Neural cell (in vitro differentiated cells): ENCODE results near the gene PPIB. TPM values are rescaled to one million over a fixed set of nuclear protein-coding genes. Genes with fewer than 3 reads are reported as not detected.

ENCODE experiments used
- H2AFZ ChIP-seq: fragments of 200-600, 300-800 bp; sonication (generic), shearing (Covaris generic); 2 replicates; pipeline ENCODE4 v1.6.0; 2014; ENCODE audit warnings: low read depth, mild to moderate bottlenecking, antibody characterized with exemption, low read length, moderate library complexity
- H3F3A ChIP-seq: fragments of 200-600 bp; shearing (Covaris generic); 2 replicates; pipeline ENCODE4 v1.6.1; 2016; ENCODE audit warnings: mild to moderate bottlenecking, moderate library complexity, mixed read lengths, antibody characterized with exemption, low read length; ENCODE audit not compliant: insufficient read depth, poor library complexity, severe bottlenecking
- H3K27ac ChIP-seq: fragments of 200-600, 300-800 bp; sonication (generic), shearing (Covaris generic); 2 replicates; pipeline ENCODE4 v1.5.1; 2014; ENCODE audit warnings: mild to moderate bottlenecking, low read length, moderate library complexity
- H3K27me3 ChIP-seq: fragments of 300-800, 200-600 bp; sonication (generic), shearing (Covaris generic); 2 replicates; pipeline ENCODE4 v1.6.0; 2014; ENCODE audit warnings: mild to moderate bottlenecking, low read depth, low read length, moderate library complexity; ENCODE audit not compliant: insufficient read depth
- H3K36me3 ChIP-seq: fragments of 300-800, 200-600 bp; sonication (generic), shearing (Covaris generic); 2 replicates; pipeline ENCODE4 v1.5.1; 2014; ENCODE audit warnings: mild to moderate bottlenecking, antibody characterized with exemption, low read length, moderate library complexity; ENCODE audit not compliant: insufficient read depth
- H3K4me2 ChIP-seq: fragments of 300-800, 200-600 bp; sonication (generic), shearing (Covaris generic); 2 replicates; pipeline ENCODE4 v1.6.0; 2014; ENCODE audit warnings: mild to moderate bottlenecking, low read length
- H3K4me3 ChIP-seq: fragments of 300-800, 200-600 bp; sonication (generic), shearing (Covaris generic); 2 replicates; pipeline ENCODE4 v1.5.1; 2014; ENCODE audit warnings: mild to moderate bottlenecking, low read length, moderate library complexity
- H3K79me2 ChIP-seq: fragments of 200-600 bp; shearing (Covaris generic); replicated peaks from 2 replicates; pipeline ENCODE4 v1.6.0; 2014; ENCODE audit warnings: mild to moderate bottlenecking, low read length, moderate library complexity; ENCODE audit not compliant: insufficient read depth
- H3K9ac ChIP-seq: fragments of 300-800, 200-600 bp; sonication (generic), shearing (Covaris generic); 2 replicates; pipeline ENCODE4 v1.6.1; 2016; ENCODE audit warnings: mild to moderate bottlenecking, low read length, mixed read lengths
- H3K9me2 ChIP-seq: fragments of 200-600 bp; shearing (Covaris generic); 2 replicates; pipeline ENCODE4 v1.6.1; 2016; ENCODE audit warnings: mild to moderate bottlenecking, low read length, mixed read lengths; ENCODE audit not compliant: insufficient read depth
- H3K9me3 ChIP-seq: fragments of 200-600, 300-800 bp; sonication (generic), shearing (Covaris generic); 2 replicates; pipeline ENCODE4 v1.6.1; 2016; ENCODE audit warnings: mild to moderate bottlenecking, mixed run types, low read length, moderate library complexity, mixed read lengths
- H4K20me1 ChIP-seq: fragments of 200-600 bp; shearing (Covaris generic); 2 replicates; pipeline ENCODE4 v1.6.1; 2016; ENCODE audit warnings: mild to moderate bottlenecking, mixed run types; ENCODE audit not compliant: insufficient read depth
- EP300 ChIP-seq: fragments of 450-650 bp; conservative IDR thresholded peaks from 2 replicates; pipeline ENCODE4 v1.6.1; 2014; ENCODE audit warnings: antibody characterized with exemption, mild to moderate bottlenecking, moderate library complexity; ENCODE audit not compliant: poor library complexity, severe bottlenecking
- EZH2 ChIP-seq: fragments of 200-600, 300-800 bp; shearing (Covaris generic), sonication (generic); IDR thresholded peaks from 2 replicates; pipeline ENCODE4 v1.6.1; 2014; ENCODE audit warnings: antibody characterized with exemption, low read length, borderline replicate concordance, mild to moderate bottlenecking; ENCODE audit not compliant: insufficient read depth, poor library complexity, severe bottlenecking
- MXI1 ChIP-seq: fragments of 450-650 bp; conservative IDR thresholded peaks from 2 replicates; pipeline ENCODE4 v1.6.1; 2014; ENCODE audit warnings: antibody characterized with exemption, mild to moderate bottlenecking; ENCODE audit not compliant: poor library complexity, severe bottlenecking
- POLR2AphosphoS5 ChIP-seq: IDR thresholded peaks from 2 replicates; pipeline ENCODE4 v1.6.1; 2012
- RAD21 ChIP-seq: fragments of 450-650 bp; conservative IDR thresholded peaks from 2 replicates; pipeline ENCODE4 v1.6.1; 2014; ENCODE audit warnings: antibody characterized with exemption, mild to moderate bottlenecking, moderate library complexity
- SMC3 ChIP-seq: fragments of 450-650 bp; conservative IDR thresholded peaks from 2 replicates; pipeline ENCODE4 v1.6.1; 2014; ENCODE audit warnings: antibody characterized with exemption, mild to moderate bottlenecking, moderate library complexity; ENCODE audit not compliant: poor library complexity
- TAF1 ChIP-seq: IDR thresholded peaks from 2 replicates; pipeline ENCODE4 v1.6.1; 2012; ENCODE audit warnings: low read depth
- polyA plus RNA-seq: library from polyadenylated mRNA; depleted of rRNA; stranded (reverse); fragments of >200 nt; gene quantifications from 2 replicates; pipeline ENCODE4 v1.2.3, GENCODE V29; 2014
- TF ChIP-seq, protein P1 (sequence below): fragments of 450-650 bp; IDR thresholded peaks from 2 replicates; pipeline ENCODE4 v1.5.1; 2014; ENCODE audit warnings: antibody characterized with exemption, mild to moderate bottlenecking, moderate library complexity; ENCODE audit not compliant: poor library complexity, severe bottlenecking
- TF ChIP-seq, protein P2 (sequence below): IDR thresholded peaks from 2 replicates; pipeline ENCODE4 v1.6.1; 2012; ENCODE audit warnings: borderline replicate concordance

The PPIB gene
- polyA plus RNA-seq, 1 donor from 2014 or later = 206 TPM

DNA sequence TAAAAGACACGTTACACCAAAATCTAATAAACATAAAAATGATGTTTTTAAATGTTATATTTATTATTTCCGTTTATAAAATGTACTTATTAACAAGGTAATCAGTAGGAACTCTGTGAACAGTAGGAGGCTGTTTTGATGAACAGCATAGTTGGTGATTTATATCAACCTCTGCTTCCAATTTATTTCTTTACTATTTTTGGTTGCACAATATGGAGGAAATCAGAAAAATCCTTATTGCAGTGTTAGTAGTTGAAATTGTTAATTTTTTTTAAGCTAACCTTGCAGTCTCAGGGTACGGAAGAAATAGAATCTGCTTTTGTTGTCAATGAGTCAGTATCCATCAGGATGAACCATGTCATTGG lies 16.3 kb downstream of the PPIB start:
- Histone ChIP-seq H3K4me2 (no peak overlapping the region), H4K20me1 (no peaks in the 10 kb centered on the region), H3K4me3 (no peak overlapping the region), H3K27me3 (peaks cover 7% of the 10 kb centered on the region), H3K9me3 (no peaks in the 10 kb centered on the region), H2AFZ (no peak overlapping the region), H3K27ac (no peak overlapping the region), H3K36me3 (no peaks in the 10 kb centered on the region), H3K9ac (no peak overlapping the region), H3F3A (no peaks in the 10 kb centered on the region), H3K9me2 (no peaks in the 10 kb centered on the region), H3K79me2 (no peaks in the 10 kb centered on the region)
- no peak for TF ChIP-seq EZH2
- TF ChIP-seq MXI1 = no peak
- TF ChIP-seq POLR2AphosphoS5 = no peak
- no peak for TF ChIP-seq EP300
- TF ChIP-seq, protein P1, sequence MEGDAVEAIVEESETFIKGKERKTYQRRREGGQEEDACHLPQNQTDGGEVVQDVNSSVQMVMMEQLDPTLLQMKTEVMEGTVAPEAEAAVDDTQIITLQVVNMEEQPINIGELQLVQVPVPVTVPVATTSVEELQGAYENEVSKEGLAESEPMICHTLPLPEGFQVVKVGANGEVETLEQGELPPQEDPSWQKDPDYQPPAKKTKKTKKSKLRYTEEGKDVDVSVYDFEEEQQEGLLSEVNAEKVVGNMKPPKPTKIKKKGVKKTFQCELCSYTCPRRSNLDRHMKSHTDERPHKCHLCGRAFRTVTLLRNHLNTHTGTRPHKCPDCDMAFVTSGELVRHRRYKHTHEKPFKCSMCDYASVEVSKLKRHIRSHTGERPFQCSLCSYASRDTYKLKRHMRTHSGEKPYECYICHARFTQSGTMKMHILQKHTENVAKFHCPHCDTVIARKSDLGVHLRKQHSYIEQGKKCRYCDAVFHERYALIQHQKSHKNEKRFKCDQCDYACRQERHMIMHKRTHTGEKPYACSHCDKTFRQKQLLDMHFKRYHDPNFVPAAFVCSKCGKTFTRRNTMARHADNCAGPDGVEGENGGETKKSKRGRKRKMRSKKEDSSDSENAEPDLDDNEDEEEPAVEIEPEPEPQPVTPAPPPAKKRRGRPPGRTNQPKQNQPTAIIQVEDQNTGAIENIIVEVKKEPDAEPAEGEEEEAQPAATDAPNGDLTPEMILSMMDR = no peak
- TF ChIP-seq, protein P2, sequence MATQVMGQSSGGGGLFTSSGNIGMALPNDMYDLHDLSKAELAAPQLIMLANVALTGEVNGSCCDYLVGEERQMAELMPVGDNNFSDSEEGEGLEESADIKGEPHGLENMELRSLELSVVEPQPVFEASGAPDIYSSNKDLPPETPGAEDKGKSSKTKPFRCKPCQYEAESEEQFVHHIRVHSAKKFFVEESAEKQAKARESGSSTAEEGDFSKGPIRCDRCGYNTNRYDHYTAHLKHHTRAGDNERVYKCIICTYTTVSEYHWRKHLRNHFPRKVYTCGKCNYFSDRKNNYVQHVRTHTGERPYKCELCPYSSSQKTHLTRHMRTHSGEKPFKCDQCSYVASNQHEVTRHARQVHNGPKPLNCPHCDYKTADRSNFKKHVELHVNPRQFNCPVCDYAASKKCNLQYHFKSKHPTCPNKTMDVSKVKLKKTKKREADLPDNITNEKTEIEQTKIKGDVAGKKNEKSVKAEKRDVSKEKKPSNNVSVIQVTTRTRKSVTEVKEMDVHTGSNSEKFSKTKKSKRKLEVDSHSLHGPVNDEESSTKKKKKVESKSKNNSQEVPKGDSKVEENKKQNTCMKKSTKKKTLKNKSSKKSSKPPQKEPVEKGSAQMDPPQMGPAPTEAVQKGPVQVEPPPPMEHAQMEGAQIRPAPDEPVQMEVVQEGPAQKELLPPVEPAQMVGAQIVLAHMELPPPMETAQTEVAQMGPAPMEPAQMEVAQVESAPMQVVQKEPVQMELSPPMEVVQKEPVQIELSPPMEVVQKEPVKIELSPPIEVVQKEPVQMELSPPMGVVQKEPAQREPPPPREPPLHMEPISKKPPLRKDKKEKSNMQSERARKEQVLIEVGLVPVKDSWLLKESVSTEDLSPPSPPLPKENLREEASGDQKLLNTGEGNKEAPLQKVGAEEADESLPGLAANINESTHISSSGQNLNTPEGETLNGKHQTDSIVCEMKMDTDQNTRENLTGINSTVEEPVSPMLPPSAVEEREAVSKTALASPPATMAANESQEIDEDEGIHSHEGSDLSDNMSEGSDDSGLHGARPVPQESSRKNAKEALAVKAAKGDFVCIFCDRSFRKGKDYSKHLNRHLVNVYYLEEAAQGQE = no peak
- no peak for TF ChIP-seq TAF1
- TF ChIP-seq RAD21 = no peak
- TF ChIP-seq SMC3 = no peak

DNA sequence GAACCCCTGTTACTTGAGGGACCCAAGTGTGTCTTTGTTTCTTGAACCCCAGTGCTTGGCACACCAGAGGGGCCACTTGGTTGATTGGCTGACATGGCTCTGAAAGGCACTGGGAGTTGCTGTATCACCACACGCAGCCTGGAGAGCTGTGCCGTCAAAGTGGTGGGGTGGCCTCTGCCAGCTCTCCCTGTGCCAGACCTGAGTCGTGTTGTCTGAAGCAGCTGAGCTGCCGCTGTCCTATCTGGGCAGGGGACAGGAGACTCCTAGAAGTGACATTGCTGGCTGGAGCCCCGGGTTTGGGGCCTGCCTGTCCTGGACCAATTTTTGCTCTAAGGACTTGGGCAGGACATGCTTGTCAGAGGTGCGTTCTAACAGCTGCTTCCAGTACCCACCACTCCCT lies 16.8 kb downstream of the PPIB start:
- TF ChIP-seq, protein P1 = no peak
- TF ChIP-seq POLR2AphosphoS5 (no peak), SMC3 (no peak), EZH2 (no peak), MXI1 (no peak), RAD21 (no peak), EP300 (no peak), TAF1 (no peak)
- TF ChIP-seq, protein P2 = no peak
- Histone ChIP-seq H3K79me2 (no peaks in the 10 kb centered on the region), H3K27me3 (peaks cover 2% of the 10 kb centered on the region), H3F3A (no peaks in the 10 kb centered on the region), H3K36me3 (no peaks in the 10 kb centered on the region), H3K4me2 (no peak overlapping the region), H3K9me2 (no peaks in the 10 kb centered on the region), H3K9me3 (no peaks in the 10 kb centered on the region), H3K4me3 (no peak overlapping the region), H3K9ac (no peak overlapping the region), H2AFZ (no peak overlapping the region), H4K20me1 (no peaks in the 10 kb centered on the region), H3K27ac (no peak overlapping the region)
